ENCODE results near the gene SYPL2. TPM values are rescaled to one million over a fixed set of nuclear protein-coding genes. Genes with fewer than 3 reads are reported as not detected.

Gene SYPL2
- total RNA-seq, 5 donors from 2014 or later (not counting 1 experiment from before 2014, with no cell fraction given) = 0.09 to 0.13 (median 0.11) TPM; not detected in 1

DNA sequence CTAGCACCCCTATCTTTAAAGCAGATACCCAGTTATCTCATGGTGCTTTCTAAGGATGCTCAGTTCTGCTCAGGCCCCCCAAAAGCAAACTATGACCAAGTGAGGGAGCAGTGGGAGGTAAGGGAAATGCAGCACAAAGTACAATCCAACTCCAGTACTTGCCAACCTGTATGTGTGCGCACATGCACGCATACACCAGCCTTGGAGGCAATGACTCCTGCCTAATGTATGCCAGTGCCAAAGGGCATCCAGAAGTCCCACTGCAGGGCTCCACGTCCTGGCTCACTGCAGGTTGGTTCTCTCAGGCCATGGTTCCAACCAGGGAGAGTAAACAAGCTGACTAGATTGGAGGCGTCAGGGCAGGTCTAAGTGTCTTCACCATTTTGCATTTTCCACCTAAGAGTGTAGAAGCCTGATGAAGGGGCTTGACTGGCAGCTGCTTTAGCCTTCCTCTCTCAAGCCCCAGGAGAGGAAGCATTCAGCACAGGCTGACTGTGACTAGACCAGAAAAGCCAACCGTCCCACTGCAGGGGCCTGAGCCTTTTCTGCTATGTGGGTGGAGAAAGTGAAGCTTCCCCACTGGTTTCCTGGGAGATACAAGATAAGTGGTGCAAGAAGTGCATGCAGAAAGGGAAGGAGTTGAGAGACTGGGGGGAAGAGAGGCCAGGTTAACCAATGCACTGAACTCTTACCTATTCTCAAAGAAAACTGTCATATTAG is 35.5 kb downstream of the SYPL2 start:
- no peaks in the 10 kb centered on the region for H3K9me3 Mint-ChIP-seq
- ATAC-seq (replicated peaks in 1 of 4) = peak; percentile 7 to 19 (median 14)
- no peaks in the 10 kb centered on the region for H3K27me3 Mint-ChIP-seq
- H3K4me1 Mint-ChIP-seq = peaks cover 91 to 92% (median 91%) of the 10 kb centered on the region in 3 donors
- POLR2A ChIA-PET = interaction anchor here (0.6 to 1.4 kb wide), 3 partner anchors 11 to 47 kb away, joined by 3 read pairs; partner anchors contain the start of gene GNAI3 (in 1 of the 2)
- no peak for DNase-seq
- peak overlapping the region; percentile 93 to 97 for H3K27ac Mint-ChIP-seq
- peak overlapping the region; percentile 75 to 96 (median 85) for H3K4me3 Mint-ChIP-seq
- H3K9me3 ChIP-seq = no peaks in the 10 kb centered on the region
- 18% methylated on average over 3 of the region's 5 CpGs for WGBS (ENCODE audit: insufficient coverage)
- H3K36me3 Mint-ChIP-seq = peaks cover 5% of the 10 kb centered on the region
- peaks cover 0 to 25% of the 10 kb centered on the region in 2 donors for H3K36me3 ChIP-seq (ENCODE audit: control insufficient read depth in 2 of 2, extremely low read depth in 1 of 2, insufficient read depth in 1 of 2, low read length in 1 of 2)
- peaks cover 65 to 98% of the 10 kb centered on the region in 2 experiments for H3K4me1 ChIP-seq (ENCODE audit: control insufficient read depth in 1 of 2, extremely low read depth in 1 of 2, insufficient read depth in 2 of 2, low read length in 2 of 2)
- H3K4me3 ChIP-seq (ENCODE audit: control insufficient read depth in 1 of 2, extremely low read depth in 1 of 2, low read length in 1 of 2) = peak overlapping the region; percentile 16 to 33
- no peaks in the 10 kb centered on the region for H3K27me3 ChIP-seq (replicated peaks in 1 of 2; ENCODE audit: control insufficient read depth in 2 of 2, extremely low read depth in 1 of 2, insufficient read depth in 2 of 2, low read length in 1 of 2)
- CTCF ChIA-PET = interaction anchor here (0.6 to 17.4 kb wide), 8 partner anchors 9 to 707 kb away, joined by 3 to 375 read pairs (median 7); partner anchors contain the start of genes AHCYL1 (in 1 of the 2) and CYB561D1 (in 1 of the 2)
- H3K27ac ChIP-seq (ENCODE audit: low read length) = peak overlapping the region; percentile 81

DNA sequence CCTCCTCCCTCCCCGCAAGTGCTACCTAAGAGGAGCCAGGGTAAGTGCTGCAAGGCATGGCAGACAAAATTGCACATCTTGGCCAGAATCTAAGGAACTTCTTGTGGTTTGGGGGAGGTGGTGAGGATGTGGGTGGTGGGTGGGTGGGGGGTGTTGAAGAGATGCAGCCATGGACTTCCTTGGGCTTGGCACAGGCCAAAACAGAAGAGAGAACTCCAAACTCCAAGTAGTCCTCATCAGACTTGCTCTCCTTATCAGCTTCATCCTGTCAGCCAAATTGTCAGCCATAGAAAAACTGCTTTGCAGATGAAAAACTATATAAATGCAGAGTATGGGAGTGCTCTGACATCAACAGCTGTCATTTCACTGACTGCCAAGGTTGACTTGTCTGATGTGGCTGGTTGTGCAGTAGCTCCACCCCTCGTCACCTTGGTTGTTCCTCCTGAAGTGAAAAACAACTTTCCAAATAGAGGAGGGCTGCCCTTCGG is 36.1 kb downstream of the SYPL2 start:
- Histone ChIP-seq H3K27ac (ENCODE audit: low read length) (peak overlapping the region; percentile 81), H3K27me3 (replicated peaks in 1 of 2; ENCODE audit: control insufficient read depth in 2 of 2, extremely low read depth in 1 of 2, insufficient read depth in 2 of 2, low read length in 1 of 2) (no peaks in the 10 kb centered on the region), H3K36me3 (ENCODE audit: control insufficient read depth in 2 of 2, extremely low read depth in 1 of 2, insufficient read depth in 1 of 2, low read length in 1 of 2) (peaks cover 0 to 22% of the 10 kb centered on the region in 2 donors), H3K4me1 (ENCODE audit: control insufficient read depth in 1 of 2, extremely low read depth in 1 of 2, insufficient read depth in 2 of 2, low read length in 2 of 2) (peaks cover 63 to 98% of the 10 kb centered on the region in 2 experiments), H3K4me3 (ENCODE audit: control insufficient read depth in 1 of 2, extremely low read depth in 1 of 2, low read length in 1 of 2) (peak overlapping the region; percentile 33 to 46), H3K9me3 (no peaks in the 10 kb centered on the region)
- WGBS (ENCODE audit: insufficient coverage) = no CpG with 5 or more reads among the region's 3 CpGs
- ATAC-seq (replicated peaks in 1 of 4) (peak; percentile 86 to 91 (median 88)), DNase-seq (peak in 33 of 35 experiments; percentile 41 to 88 (median 65))
- Mint-ChIP-seq H3K9me3 (no peaks in the 10 kb centered on the region), H3K4me1 (peaks cover 91 to 95% (median 94%) of the 10 kb centered on the region in 3 donors), H3K27ac (peak overlapping the region; percentile 93 to 97), H3K27me3 (no peaks in the 10 kb centered on the region), H3K36me3 (peaks cover 9% of the 10 kb centered on the region), H3K4me3 (peak overlapping the region; percentile 75 to 96 (median 85))
- ChIA-PET POLR2A (interaction anchor here (0.6 to 1.4 kb wide), 5 partner anchors 11 to 46 kb away, joined by 3 read pairs; partner anchors contain the start of gene GNAI3 (in 1 of the 2)), CTCF (interaction anchor here (0.6 to 17.4 kb wide), 9 partner anchors 10 to 707 kb away, joined by 3 to 375 read pairs (median 6); partner anchors contain the start of genes AHCYL1 (in 1 of the 2), CYB561D1 (in 1 of the 2) and GNAI3 (in 1 of the 2))

DNA sequence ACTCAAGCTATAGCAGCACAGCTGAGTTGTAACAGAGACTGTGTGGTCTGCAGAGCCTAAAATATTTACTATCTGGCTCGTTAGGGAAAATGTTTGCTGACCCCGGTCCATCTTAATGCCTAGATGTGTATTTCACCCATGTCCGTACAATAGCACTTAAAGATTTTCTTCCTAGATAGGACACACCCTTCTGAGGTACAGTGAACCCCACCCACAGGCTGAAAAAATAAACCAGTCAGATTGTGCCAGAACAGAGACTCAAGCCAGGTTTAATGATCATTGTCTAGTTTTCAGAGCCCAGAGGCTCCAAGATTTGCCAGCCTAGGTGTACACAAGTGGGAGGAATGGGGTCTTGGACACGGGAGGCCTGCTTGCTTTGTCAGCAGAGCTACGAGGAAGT is 37.6 kb downstream of the SYPL2 start:
- WGBS (ENCODE audit: insufficient coverage) = 39% methylated on average over 2 of the region's 5 CpGs
- H3K27ac ChIP-seq (ENCODE audit: low read length) = peak overlapping the region; percentile 66

DNA sequence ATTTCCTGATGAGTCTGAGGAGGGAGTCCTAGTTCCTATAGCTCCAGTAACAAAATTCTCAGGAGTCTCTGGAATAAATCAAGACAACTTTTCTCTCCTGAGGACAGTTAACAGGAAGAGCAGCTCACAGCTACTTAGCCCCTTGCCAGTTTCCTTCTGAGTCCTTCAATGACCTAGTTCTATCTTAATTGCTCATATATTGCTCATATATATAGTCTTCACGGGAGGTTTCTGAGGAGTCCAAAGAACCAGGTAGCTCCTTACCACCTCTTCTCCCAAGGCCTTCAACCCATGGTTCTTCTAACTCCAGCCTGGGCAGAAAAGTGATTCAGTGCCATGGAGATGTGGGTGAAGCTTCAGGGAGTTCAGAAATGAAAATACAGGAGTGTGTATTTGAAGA is 38.6 kb downstream of the SYPL2 start:
- peak overlapping the region; percentile 66 for H3K27ac ChIP-seq (ENCODE audit: low read length)
- no peaks in the 10 kb centered on the region for H3K9me3 Mint-ChIP-seq
- no CpG with 5 or more reads among the region's 1 CpG for WGBS (ENCODE audit: insufficient coverage)
- no peak for DNase-seq
- no peak for ATAC-seq (replicated peaks in 1 of 4)
- POLR2A ChIA-PET = interaction anchor here (0.6 to 1.0 kb wide), 4 partner anchors 15 to 222 kb away, joined by 3 to 5 read pairs (median 3); partner anchors contain the start of genes GNAI3 (in 1 of the 2) and PSRC1 (in 1 of the 2)
- peak overlapping the region in 1 of 2 donors; percentile 55 for H3K4me3 ChIP-seq (ENCODE audit: control insufficient read depth in 1 of 2, extremely low read depth in 1 of 2, low read length in 1 of 2)
- peaks cover 0 to 18% of the 10 kb centered on the region in 2 donors for H3K36me3 ChIP-seq (ENCODE audit: control insufficient read depth in 2 of 2, extremely low read depth in 1 of 2, insufficient read depth in 1 of 2, low read length in 1 of 2)
- no peaks in the 10 kb centered on the region for H3K27me3 ChIP-seq (replicated peaks in 1 of 2; ENCODE audit: control insufficient read depth in 2 of 2, extremely low read depth in 1 of 2, insufficient read depth in 2 of 2, low read length in 1 of 2)
- peak overlapping the region; percentile 62 to 96 (median 85) for H3K4me3 Mint-ChIP-seq
- peaks cover 87 to 90% (median 89%) of the 10 kb centered on the region in 3 donors for H3K4me1 Mint-ChIP-seq
- peak overlapping the region; percentile 90 to 95 for H3K27ac Mint-ChIP-seq
- peaks cover 16% of the 10 kb centered on the region for H3K36me3 Mint-ChIP-seq
- no peaks in the 10 kb centered on the region for H3K9me3 ChIP-seq
- H3K27me3 Mint-ChIP-seq = no peaks in the 10 kb centered on the region
- peaks cover 44 to 94% of the 10 kb centered on the region in 2 experiments for H3K4me1 ChIP-seq (ENCODE audit: control insufficient read depth in 1 of 2, extremely low read depth in 1 of 2, insufficient read depth in 2 of 2, low read length in 2 of 2)
- CTCF ChIA-PET = interaction anchor here (3.0 to 17.4 kb wide), 3 partner anchors 12 to 28 kb away, joined by 21 to 375 read pairs (median 80); partner anchors contain the start of gene CYB561D1 (in 1 of the 2)

More for the DNA sequence above, 37.6 kb downstream of the SYPL2 start:
- H3K27me3 ChIP-seq (replicated peaks in 1 of 2; ENCODE audit: control insufficient read depth in 2 of 2, extremely low read depth in 1 of 2, insufficient read depth in 2 of 2, low read length in 1 of 2) = no peaks in the 10 kb centered on the region
- Mint-ChIP-seq H3K4me3 (peak overlapping the region; percentile 75 to 96 (median 85)), H3K4me1 (peaks cover 92 to 97% (median 94%) of the 10 kb centered on the region in 3 donors), H3K27me3 (no peaks in the 10 kb centered on the region), H3K27ac (peak overlapping the region; percentile 95 to 97), H3K9me3 (no peaks in the 10 kb centered on the region), H3K36me3 (peaks cover 16% of the 10 kb centered on the region)
- ChIA-PET CTCF (interaction anchor here (3.0 to 17.4 kb wide), 3 partner anchors 11 to 29 kb away, joined by 21 to 375 read pairs (median 80); partner anchors contain the start of gene CYB561D1 (in 1 of the 2)), POLR2A (interaction anchor here in 1 of 2 donors (0.7 to 1.0 kb wide), 2 partner anchors 16 to 106 kb away, joined by 3 read pairs; no protein-coding TSS in a partner anchor)
- DNase-seq (peak in 1 of 35 experiments; percentile 37), ATAC-seq (replicated peaks in 1 of 4) (no peak)
- H3K36me3 ChIP-seq (ENCODE audit: control insufficient read depth in 2 of 2, extremely low read depth in 1 of 2, insufficient read depth in 1 of 2, low read length in 1 of 2) = peaks cover 0 to 19% of the 10 kb centered on the region in 2 donors
- peak overlapping the region; percentile 31 to 55 for H3K4me3 ChIP-seq (ENCODE audit: control insufficient read depth in 1 of 2, extremely low read depth in 1 of 2, low read length in 1 of 2)
- H3K4me1 ChIP-seq (ENCODE audit: control insufficient read depth in 1 of 2, extremely low read depth in 1 of 2, insufficient read depth in 2 of 2, low read length in 2 of 2) = peaks cover 52 to 98% of the 10 kb centered on the region in 2 experiments
- H3K9me3 ChIP-seq = no peaks in the 10 kb centered on the region

DNA sequence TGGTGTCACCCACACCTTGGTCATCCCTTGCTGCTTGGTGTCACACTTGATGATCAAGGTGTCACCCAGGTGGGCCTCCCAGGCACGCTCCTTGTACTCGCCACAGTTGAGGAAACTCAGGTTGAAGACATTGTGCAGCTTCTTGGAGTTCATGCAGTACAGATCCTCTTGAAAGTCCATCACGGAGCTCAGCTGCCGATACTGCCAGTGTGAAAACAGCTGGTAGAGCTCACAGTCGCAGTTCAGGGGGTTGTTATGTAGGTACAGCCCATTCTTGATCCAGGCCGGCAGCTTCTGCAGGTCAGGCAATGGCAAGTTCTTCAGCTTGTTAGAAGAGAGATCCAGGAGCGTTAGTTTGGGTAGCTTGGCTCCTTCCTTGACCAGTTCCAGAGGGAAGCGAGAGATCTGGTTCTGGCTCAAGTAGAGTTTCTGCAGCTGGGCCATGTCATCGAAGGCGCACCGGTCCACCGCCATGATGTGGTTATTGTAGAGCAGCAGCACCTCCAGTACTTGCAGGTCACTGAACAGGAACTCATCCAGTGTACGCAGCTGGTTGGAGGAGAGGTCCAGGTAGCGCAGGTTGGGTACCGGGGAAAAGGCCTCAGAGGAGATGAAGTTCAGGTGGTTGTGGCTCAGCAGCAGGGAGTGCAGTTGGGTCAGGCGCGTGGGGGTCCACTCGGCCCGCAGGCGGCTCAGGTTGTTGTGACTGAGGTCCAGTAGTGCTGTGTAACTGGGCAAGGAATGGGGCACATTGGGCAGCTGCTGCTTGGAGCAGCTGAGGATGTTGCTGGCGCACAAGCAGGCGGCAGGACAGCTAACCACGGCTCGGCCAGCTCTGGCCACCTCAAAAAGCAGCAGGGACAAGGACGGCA is 41.9 kb downstream of the SYPL2 start:
- H3K9me3 Mint-ChIP-seq = no peaks in the 10 kb centered on the region
- H3K4me1 Mint-ChIP-seq = peaks cover 71 to 81% (median 76%) of the 10 kb centered on the region in 3 donors
- H3K4me3 Mint-ChIP-seq = peak overlapping the region; percentile 88 to 93 (median 89)

More for the DNA sequence above, 41.9 kb downstream of the SYPL2 start:
- H3K27ac ChIP-seq (ENCODE audit: low read length) = peak overlapping the region; percentile 45
- Mint-ChIP-seq H3K27me3 (peaks cover 0 to 2% of the 10 kb centered on the region in 2 donors), H3K27ac (peak overlapping the region; percentile 86 to 90), H3K36me3 (peaks cover 16% of the 10 kb centered on the region)
- no peaks in the 10 kb centered on the region for H3K27me3 ChIP-seq (replicated peaks in 1 of 2; ENCODE audit: control insufficient read depth in 2 of 2, extremely low read depth in 1 of 2, insufficient read depth in 2 of 2, low read length in 1 of 2)
- ATAC-seq (replicated peaks in 1 of 4) (no peak), DNase-seq (no peak)
- H3K4me1 ChIP-seq (ENCODE audit: control insufficient read depth in 1 of 2, extremely low read depth in 1 of 2, insufficient read depth in 2 of 2, low read length in 2 of 2) = peaks cover 35 to 80% of the 10 kb centered on the region in 2 experiments
- no peaks in the 10 kb centered on the region for H3K9me3 ChIP-seq
- POLR2A ChIA-PET = no interaction called here
- 94% methylated on average over 24 of the region's 25 CpGs for WGBS (ENCODE audit: insufficient coverage)
- CTCF ChIA-PET = interaction anchor here in 1 of 2 donors (2.5 kb wide), 1 partner anchor 18 kb away, joined by 8 read pairs; no protein-coding TSS in a partner anchor
- peak overlapping the region; percentile 62 to 64 for H3K4me3 ChIP-seq (ENCODE audit: control insufficient read depth in 1 of 2, extremely low read depth in 1 of 2, low read length in 1 of 2)
- peaks cover 0 to 8% of the 10 kb centered on the region in 2 donors for H3K36me3 ChIP-seq (ENCODE audit: control insufficient read depth in 2 of 2, extremely low read depth in 1 of 2, insufficient read depth in 1 of 2, low read length in 1 of 2)

Data from T-cell (primary cell).